WI38 (cell line): ENCODE results near the gene KLK1.

ENCODE experiments used
- H3K4me3 ChIP-seq: 2 replicates; pipeline ENCODE4 v1.5.1; 2011; ENCODE audit warnings: low read depth, mild to moderate bottlenecking, control low read depth, low read length
- CTCF ChIP-seq: IDR thresholded peaks from 2 replicates; pipeline ENCODE4 v1.5.1; 2012; ENCODE audit warnings: low read depth, mild to moderate bottlenecking, control low read depth, low read length

The KLK1 gene

DNA sequence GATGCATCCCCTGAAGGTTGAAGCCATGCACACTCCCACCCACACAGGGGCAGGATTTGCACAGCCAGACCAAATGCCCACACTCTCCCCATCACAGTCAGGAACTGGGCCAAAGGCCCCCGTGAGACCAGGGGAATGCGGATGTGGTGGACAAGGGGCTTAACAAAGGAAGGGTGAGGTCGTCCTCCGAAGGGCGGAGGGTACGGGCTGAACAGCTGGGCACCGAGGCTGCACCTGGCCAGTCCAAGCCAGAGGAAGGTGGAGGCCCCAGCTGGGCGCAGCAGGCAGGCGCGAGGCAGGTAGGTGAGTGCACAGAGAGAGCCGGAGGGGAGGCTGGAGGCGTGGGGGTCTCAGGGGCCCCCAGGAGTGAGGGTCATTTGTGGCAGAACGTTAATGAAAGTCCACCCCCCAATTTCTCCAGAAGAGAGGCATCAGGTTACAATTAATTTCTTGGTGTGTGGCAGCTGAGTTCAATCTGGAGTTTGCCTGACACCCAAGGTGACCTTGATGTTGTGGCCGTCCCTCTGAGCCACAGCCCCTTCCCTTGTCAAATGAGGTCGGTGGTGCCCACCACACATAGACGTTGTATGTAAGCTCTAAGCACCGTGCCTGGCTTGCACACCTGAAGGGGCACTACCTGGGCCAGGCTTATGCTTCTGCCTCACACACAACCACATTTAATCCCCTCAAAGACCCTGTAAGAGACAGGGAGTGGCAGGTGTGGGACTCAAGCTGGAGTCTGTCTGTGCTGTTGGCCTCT is 6.9 kb upstream of the KLK1 start:
- H3K4me3 ChIP-seq = no peak overlapping the region
- TF ChIP-seq CTCF = no peak

- no peak overlapping the region for H3K4me3 ChIP-seq
- no peak for TF ChIP-seq CTCF
Measured at GRCh38 chr19:50829801-50830200, 6.2 kb upstream of the KLK1 start.

DNA sequence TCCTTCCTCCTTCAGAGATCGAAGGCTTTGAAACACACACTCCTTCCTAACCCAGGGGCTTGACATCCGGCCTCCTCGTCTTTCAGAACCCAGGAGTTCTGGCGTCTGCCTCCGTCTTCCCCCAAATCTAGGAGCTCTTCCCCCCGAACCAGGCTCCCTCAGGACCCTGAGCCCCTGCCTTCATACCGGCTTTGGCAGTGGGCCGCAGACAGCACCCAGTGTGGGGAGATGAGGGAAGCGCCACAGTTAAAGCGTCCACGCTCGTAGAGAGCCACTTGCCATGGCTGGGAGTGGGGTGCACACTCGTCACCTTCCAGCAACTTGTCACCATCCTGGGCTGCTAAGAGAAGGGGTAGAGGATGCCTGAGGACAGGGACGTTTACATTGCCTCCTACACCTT is 3.9 kb upstream of the KLK1 start:
- TF ChIP-seq CTCF = no peak
- H3K4me3 ChIP-seq = no peak overlapping the region

- no peak overlapping the region for H3K4me3 ChIP-seq
Measured at GRCh38 chr19:50826492-50827240, 3.1 kb upstream of the KLK1 start.

DNA sequence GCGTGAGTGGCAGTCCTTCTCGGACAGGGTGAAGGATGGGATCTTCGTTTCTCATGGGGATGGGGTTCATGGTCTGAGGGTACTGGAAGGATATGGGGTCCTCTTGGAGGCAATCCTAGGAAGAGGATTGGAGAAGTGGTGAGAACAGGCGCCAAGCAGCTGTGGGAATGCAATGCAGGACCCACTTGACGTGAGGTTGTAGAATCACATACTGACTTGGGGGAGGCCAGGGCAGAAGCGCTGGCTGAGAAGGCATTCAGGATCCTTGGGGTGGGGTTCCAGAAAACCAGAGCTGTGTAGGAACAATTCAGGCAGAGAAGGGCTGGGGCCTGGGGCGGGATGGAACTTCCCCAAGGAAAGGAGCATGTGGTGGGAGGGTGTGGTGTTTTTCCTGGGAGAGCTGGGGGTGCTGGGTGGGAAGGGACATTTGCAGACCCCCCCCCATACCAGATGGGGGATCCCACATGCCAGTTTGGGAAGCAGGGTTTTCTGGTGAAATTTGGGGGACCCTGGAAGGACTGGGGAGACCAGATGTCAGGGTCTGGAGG is 852 bp downstream of the KLK1 start:
- no peak overlapping the region for H3K4me3 ChIP-seq
- TF ChIP-seq CTCF = no peak

More at GRCh38 chr19:50826492-50827240, 3.1 kb upstream of the KLK1 start:
- no peak for TF ChIP-seq CTCF

- no peak overlapping the region for H3K4me3 ChIP-seq
- TF ChIP-seq CTCF = no peak
Measured at GRCh38 chr19:50821622-50822021, 2.0 kb downstream of the KLK1 start.

DNA sequence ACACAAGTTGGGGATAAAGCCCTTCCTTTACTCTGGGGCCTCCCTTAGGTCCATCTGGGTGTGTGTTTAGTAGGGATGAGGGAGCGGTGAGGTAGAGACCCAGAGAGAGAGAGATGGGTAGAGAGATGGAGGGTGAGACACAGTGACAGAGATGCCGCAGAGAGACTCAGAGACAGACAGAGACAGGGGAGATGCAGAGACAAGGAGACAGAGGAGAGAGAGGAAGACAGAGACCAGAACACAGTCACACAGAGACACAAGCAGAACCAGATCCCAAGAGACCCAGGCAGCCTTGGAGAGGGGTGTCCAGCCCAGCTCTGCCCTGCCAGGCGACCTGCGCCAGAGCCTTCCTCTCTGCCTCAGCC is 2.4 kb downstream of the KLK1 start:
- no peak for TF ChIP-seq CTCF
- no peak overlapping the region for H3K4me3 ChIP-seq
